CD4-positive, alpha-beta T cell (primary cell): Measurements from ENCODE around the gene LRIG1. TPM values are rescaled to one million over a fixed set of nuclear protein-coding genes. Genes with fewer than 3 reads are reported as not detected.

Experiments used
- ATAC-seq: fragments of 200-7000 bp; cut with Tn5 transposase; one replicate; pipeline ENCODE4 v1.10.0; 2022; ENCODE audit warnings: mild to moderate bottlenecking; ENCODE audit not compliant: poor library complexity
- CTCF ChIA-PET: fragments of 350-600 bp; sonication (Branson Sonifier 250); formaldehyde crosslinking; loops from one replicate; lab custom pipeline; 2021; ENCODE audit warnings: antibody characterized with exemption, inconsistent platforms; lab: Charles Lee
- POLR2A ChIA-PET: fragments of 350-600 bp; sonication (Branson Sonifier 250); formaldehyde crosslinking; loops from one replicate; lab custom pipeline; 2021; ENCODE audit warnings: antibody characterized with exemption, inconsistent platforms; lab: Charles Lee
- DNase-seq, 14 experiments: peaks; one replicate each; pipeline ENCODE4 v3.0.0-alpha.2; 2013 to 2020; ENCODE audit warnings: mixed read lengths in 2 of 14
- H3K27ac ChIP-seq, 2 donors: one replicate each; pipeline versions ENCODE4 v1.5.1 to v1.7.0; 2013; ENCODE audit warnings: low read length in 2 of 2, low read depth in 1 of 2, mild to moderate bottlenecking in 1 of 2
- H3K27me3 ChIP-seq, 2 experiments: 1 replicate in 1 of 2; 2 replicates in 1 of 2; pipeline versions ENCODE4 v1.6.1 to v1.7.0; 2013; ENCODE audit warnings: low read length in 2 of 2, control low read depth in 1 of 2, mild to moderate bottlenecking in 1 of 2, moderate library complexity in 1 of 2; ENCODE audit not compliant: insufficient read depth in 2 of 2, control insufficient read depth in 1 of 2
- H3K36me3 ChIP-seq: one replicate; pipeline ENCODE4 v1.6.1; 2013; ENCODE audit warnings: low read length, control low read depth; ENCODE audit not compliant: insufficient read depth
- H3K4me1 ChIP-seq: one replicate; pipeline ENCODE4 v1.6.1; 2013; ENCODE audit warnings: low read length, control low read depth; ENCODE audit not compliant: insufficient read depth
- H3K4me3 ChIP-seq: one replicate; pipeline ENCODE4 v1.5.1; 2013; ENCODE audit warnings: mild to moderate bottlenecking, low read length, moderate library complexity
- H3K9me3 ChIP-seq, 2 experiments: 1 replicate in 1 of 2; 2 replicates in 1 of 2; pipeline versions ENCODE4 v1.6.1 to v1.7.0; 2013; ENCODE audit warnings: low read length in 2 of 2, mild to moderate bottlenecking in 2 of 2, control low read depth in 1 of 2, moderate library complexity in 1 of 2; ENCODE audit not compliant: control insufficient read depth in 1 of 2, insufficient read depth in 1 of 2
- H3K27ac Mint-ChIP-seq: one replicate; pipeline ENCODE4 v1.8.0; 2020; ENCODE audit warnings: mixed read lengths
- H3K27me3 Mint-ChIP-seq: one replicate; pipeline ENCODE4 v1.8.0; 2021; ENCODE audit warnings: mixed read lengths
- H3K36me3 Mint-ChIP-seq: one replicate; pipeline ENCODE4 v1.8.0; 2021; ENCODE audit warnings: low read depth, mixed read lengths
- H3K4me1 Mint-ChIP-seq: one replicate; pipeline ENCODE4 v1.8.0; 2021; ENCODE audit warnings: low read depth, mixed read lengths
- H3K4me3 Mint-ChIP-seq: one replicate; pipeline ENCODE4 v1.8.0; 2020; ENCODE audit warnings: mild to moderate bottlenecking, mixed read lengths
- H3K9me3 Mint-ChIP-seq: one replicate; pipeline ENCODE4 v1.8.0; 2020; ENCODE audit warnings: mixed read lengths
- intact Hi-C, 2 experiments: fragments of 100-400 bp; cut with DNase I in 1 of 2; cut with micrococcal nuclease in 1 of 2; formaldehyde crosslinking; loops; one replicate each; pipeline versions ENCODE4 v1.15.1 to v1.9.0; 2023 to 2025; cut with DNase I, micrococcal nuclease
- total RNA-seq, 174 experiments: library from RNA in 2 of 174; stranded (reverse) in 2 of 174; gene quantifications; one replicate each; pipeline ENCODE4 v1.2.3 and lab custom pipeline; 2021 to 2026
- TF ChIP-seq, protein P1 (sequence below): fragments of 200-600 bp; IDR thresholded peaks from one replicate; pipeline ENCODE4 v1.8.0; 2022; ENCODE audit warnings: antibody characterized with exemption, mild to moderate bottlenecking

Gene LRIG1
- total RNA-seq, 2 experiments from 2014 or later, result 30.1 to 33.1 TPM

DNA sequence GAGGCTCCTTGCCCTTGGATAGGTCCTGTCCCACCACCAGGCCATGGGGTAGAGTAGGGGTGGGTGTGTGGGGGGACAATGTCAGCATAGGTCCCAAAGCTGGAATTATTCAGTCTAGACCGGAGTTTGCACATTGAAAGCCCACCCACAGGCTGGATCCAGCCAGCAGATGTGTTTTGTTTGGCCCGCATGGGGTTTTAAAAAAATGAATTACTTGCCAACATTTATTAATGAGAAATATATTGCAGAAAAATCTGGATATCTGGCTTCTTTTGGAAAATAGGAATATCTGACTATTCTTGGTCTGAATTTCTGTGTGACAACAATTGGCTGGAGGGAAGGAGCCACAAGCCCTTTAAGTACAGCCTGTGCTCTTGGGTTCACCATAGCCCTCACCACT, 17.3 kb upstream of the LRIG1 start:
- ChIA-PET POLR2A (no interaction called here), CTCF (no interaction called here)
- Mint-ChIP-seq H3K27me3 (no peaks in the 10 kb centered on the region), H3K9me3 (no peaks in the 10 kb centered on the region), H3K36me3 (no peaks in the 10 kb centered on the region), H3K4me1 (no peaks in the 10 kb centered on the region), H3K4me3 (no peak overlapping the region), H3K27ac (no peak overlapping the region)
- Histone ChIP-seq H3K4me3 (no peak overlapping the region), H3K4me1 (no peaks in the 10 kb centered on the region), H3K27ac (no peak overlapping the region), H3K9me3 (no peaks in the 10 kb centered on the region), H3K27me3 (no peaks in the 10 kb centered on the region), H3K36me3 (no peaks in the 10 kb centered on the region)
- TF ChIP-seq, protein P1, sequence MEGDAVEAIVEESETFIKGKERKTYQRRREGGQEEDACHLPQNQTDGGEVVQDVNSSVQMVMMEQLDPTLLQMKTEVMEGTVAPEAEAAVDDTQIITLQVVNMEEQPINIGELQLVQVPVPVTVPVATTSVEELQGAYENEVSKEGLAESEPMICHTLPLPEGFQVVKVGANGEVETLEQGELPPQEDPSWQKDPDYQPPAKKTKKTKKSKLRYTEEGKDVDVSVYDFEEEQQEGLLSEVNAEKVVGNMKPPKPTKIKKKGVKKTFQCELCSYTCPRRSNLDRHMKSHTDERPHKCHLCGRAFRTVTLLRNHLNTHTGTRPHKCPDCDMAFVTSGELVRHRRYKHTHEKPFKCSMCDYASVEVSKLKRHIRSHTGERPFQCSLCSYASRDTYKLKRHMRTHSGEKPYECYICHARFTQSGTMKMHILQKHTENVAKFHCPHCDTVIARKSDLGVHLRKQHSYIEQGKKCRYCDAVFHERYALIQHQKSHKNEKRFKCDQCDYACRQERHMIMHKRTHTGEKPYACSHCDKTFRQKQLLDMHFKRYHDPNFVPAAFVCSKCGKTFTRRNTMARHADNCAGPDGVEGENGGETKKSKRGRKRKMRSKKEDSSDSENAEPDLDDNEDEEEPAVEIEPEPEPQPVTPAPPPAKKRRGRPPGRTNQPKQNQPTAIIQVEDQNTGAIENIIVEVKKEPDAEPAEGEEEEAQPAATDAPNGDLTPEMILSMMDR, result no peak
- ATAC-seq, result no peak
- intact Hi-C loops, result no loop called here
- no peak for DNase-seq

DNA sequence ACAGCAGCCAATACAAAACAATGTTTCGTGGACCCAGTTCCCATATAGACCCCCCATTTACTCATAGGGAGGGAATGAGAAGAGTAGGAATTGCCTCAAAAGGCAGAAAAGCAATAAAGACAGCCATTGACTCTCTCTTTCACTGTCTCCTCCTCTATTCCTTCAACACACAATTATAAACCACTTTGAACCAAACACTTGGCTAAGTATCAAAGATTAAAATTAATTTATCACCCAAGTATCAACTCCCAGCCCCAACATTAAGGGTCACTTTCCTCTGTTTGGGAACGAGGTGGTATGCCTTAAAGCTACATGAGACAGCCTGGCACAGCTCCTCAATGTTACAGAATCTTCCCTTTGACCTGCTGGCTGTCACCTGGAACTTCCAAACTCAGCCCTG, 16.4 kb upstream of the LRIG1 start:
- POLR2A ChIA-PET, result no interaction called here

DNA sequence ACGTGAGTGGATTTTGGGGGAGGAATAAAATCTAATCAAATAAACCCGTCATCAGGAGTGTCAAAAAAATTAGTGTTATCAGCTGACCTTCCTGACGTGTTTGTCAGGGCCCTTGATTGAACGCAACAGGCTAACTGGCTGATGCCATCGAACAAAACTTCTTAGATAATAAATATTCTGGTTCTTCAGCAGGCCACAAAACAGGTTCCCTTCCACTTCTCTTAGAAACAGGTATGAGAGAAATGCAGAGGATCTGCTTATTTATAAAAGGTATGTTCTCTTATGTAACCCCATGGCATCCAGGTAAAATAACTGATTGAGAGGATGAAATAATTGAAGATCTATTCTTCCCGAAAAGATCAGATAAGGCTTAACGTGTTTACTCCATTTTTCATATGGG, 7.6 kb upstream of the LRIG1 start:
- Histone ChIP-seq H3K27ac (no peak overlapping the region), H3K4me1 (peaks cover under 1% of the 10 kb centered on the region), H3K4me3 (no peak overlapping the region), H3K36me3 (no peaks in the 10 kb centered on the region), H3K27me3 (no peaks in the 10 kb centered on the region), H3K9me3 (no peaks in the 10 kb centered on the region)
- Mint-ChIP-seq H3K27ac (no peak overlapping the region), H3K4me1 (peaks cover 3% of the 10 kb centered on the region), H3K27me3 (no peaks in the 10 kb centered on the region), H3K4me3 (no peak overlapping the region), H3K9me3 (no peaks in the 10 kb centered on the region), H3K36me3 (no peaks in the 10 kb centered on the region)
- ChIA-PET CTCF (no interaction called here), POLR2A (no interaction called here)
- ATAC-seq (no peak), DNase-seq (no peak)
- TF ChIP-seq, protein P1, result no peak
- intact Hi-C loops, result loop anchor here in 1 of 2 experiments (10.0 kb wide), 1 partner anchor 234 kb away; no protein-coding TSS in a partner anchor

More for the DNA sequence above, 16.4 kb upstream of the LRIG1 start:
- intact Hi-C loops, result no loop called here
- no peaks in the 10 kb centered on the region for H3K4me1 ChIP-seq
- no peak overlapping the region for H3K27ac ChIP-seq
- Mint-ChIP-seq H3K4me3 (no peak overlapping the region), H3K27me3 (no peaks in the 10 kb centered on the region), H3K27ac (no peak overlapping the region), H3K36me3 (no peaks in the 10 kb centered on the region), H3K9me3 (no peaks in the 10 kb centered on the region), H3K4me1 (no peaks in the 10 kb centered on the region)
- ATAC-seq, result no peak
- TF ChIP-seq, protein P1, result no peak
- H3K4me3 ChIP-seq, result no peak overlapping the region
- no peaks in the 10 kb centered on the region for H3K9me3 ChIP-seq
- no peaks in the 10 kb centered on the region for H3K36me3 ChIP-seq
- CTCF ChIA-PET, result no interaction called here
- no peak for DNase-seq
- no peaks in the 10 kb centered on the region for H3K27me3 ChIP-seq
